T-cell (primary cell): ENCODE data around the gene TTC7B. TPM values are rescaled to one million over a fixed set of nuclear protein-coding genes. Genes with fewer than 3 reads are reported as not detected.

Experiments used
- ATAC-seq, 4 experiments: fragments of 200-7000 bp in 3 of 4; fragments of 150-1000 bp in 1 of 4; cut with Tn5 transposase; replicated peaks in 1 of 4; 1 replicate in 3 of 4; 2 replicates in 1 of 4; pipeline ENCODE4 v1.10.0; 2021; ENCODE audit warnings: moderate library complexity in 3 of 4, mild to moderate bottlenecking in 2 of 4, moderate number of reproducible peaks in 1 of 4
- CTCF ChIA-PET, 2 donors: fragments of 300-600 bp; sonication (Branson Sonifier 250); formaldehyde crosslinking; loops; one replicate each; lab custom pipeline; 2022; ENCODE audit warnings: antibody characterized with exemption in 2 of 2; lab: Charles Lee
- POLR2A ChIA-PET, 2 donors: fragments of 300-600 bp; sonication (Branson Sonifier 250); formaldehyde crosslinking; loops; one replicate each; lab custom pipeline; 2022; ENCODE audit warnings: antibody characterized with exemption in 2 of 2; lab: Charles Lee
- DNase-seq, 35 experiments: peaks; one replicate each; pipeline versions ENCODE4 v3.0.0 to v3.0.0-alpha.2; 2013 to 2023
- H3K27ac ChIP-seq: one replicate; pipeline ENCODE4 v1.5.1; 2013; ENCODE audit warnings: low read length
- H3K27me3 ChIP-seq, 2 experiments: replicated peaks in 1 of 2; 1 replicate in 1 of 2; 2 replicates in 1 of 2; pipeline versions ENCODE4 v1.6.1 to v1.7.0; 2013; ENCODE audit warnings: low read length in 1 of 2, mixed read lengths in 1 of 2; ENCODE audit not compliant: control insufficient read depth in 2 of 2, insufficient read depth in 2 of 2; ENCODE audit errors: extremely low read depth in 1 of 2
- H3K36me3 ChIP-seq, 2 donors: 1 replicate in 1 of 2; 2 replicates in 1 of 2; pipeline versions ENCODE4 v1.6.1 to v1.7.0; 2013; ENCODE audit warnings: low read length in 1 of 2; ENCODE audit not compliant: control insufficient read depth in 2 of 2, insufficient read depth in 1 of 2; ENCODE audit errors: extremely low read depth in 1 of 2
- H3K4me1 ChIP-seq, 2 experiments: 1 replicate in 1 of 2; 2 replicates in 1 of 2; pipeline versions ENCODE4 v1.6.1 to v1.7.0; 2013; ENCODE audit warnings: low read length in 2 of 2, mixed read lengths in 1 of 2; ENCODE audit not compliant: insufficient read depth in 2 of 2, control insufficient read depth in 1 of 2; ENCODE audit errors: extremely low read depth in 1 of 2
- H3K4me3 ChIP-seq, 2 donors: 1 replicate in 1 of 2; 2 replicates in 1 of 2; pipeline versions ENCODE4 v1.5.1 to v1.7.0; 2013; ENCODE audit warnings: mild to moderate bottlenecking in 2 of 2, low read length in 1 of 2, moderate library complexity in 1 of 2; ENCODE audit not compliant: control insufficient read depth in 1 of 2; ENCODE audit errors: extremely low read depth in 1 of 2
- H3K9me3 ChIP-seq: 2 replicates; pipeline ENCODE4 v1.7.0; 2013
- H3K27ac Mint-ChIP-seq, 2 donors: one replicate each; pipeline ENCODE4 v1.8.0; 2020 to 2021; ENCODE audit warnings: mild to moderate bottlenecking in 2 of 2, mixed read lengths in 2 of 2
- H3K27me3 Mint-ChIP-seq, 2 donors: one replicate each; pipeline ENCODE4 v1.8.0; 2021 to 2022; ENCODE audit warnings: mixed read lengths in 2 of 2
- H3K36me3 Mint-ChIP-seq: one replicate; pipeline ENCODE4 v1.8.0; 2021; ENCODE audit warnings: mixed read lengths
- H3K4me1 Mint-ChIP-seq, 3 donors: one replicate each; pipeline ENCODE4 v1.8.0; 2020 to 2022; ENCODE audit warnings: mixed read lengths in 3 of 3, mild to moderate bottlenecking in 1 of 3
- H3K4me3 Mint-ChIP-seq, 3 donors: one replicate each; pipeline ENCODE4 v1.8.0; 2020 to 2022; ENCODE audit warnings: mild to moderate bottlenecking in 3 of 3, mixed read lengths in 3 of 3, moderate library complexity in 3 of 3
- H3K9me3 Mint-ChIP-seq, 3 donors: one replicate each; pipeline ENCODE4 v1.8.0; 2020 to 2022; ENCODE audit warnings: mixed read lengths in 3 of 3
- WGBS: methylation state at CpG from one replicate; pipeline ENCODE4 v1.1.5; 2013; ENCODE audit warnings: missing lambda C conversion rate; ENCODE audit not compliant: insufficient coverage; 5-methylcytosine and 5-hydroxymethylcytosine counted together
- total RNA-seq, 35 experiments: library from RNA in 6 of 35; stranded (reverse) in 6 of 35; fragments of 120-200 nt in 1 of 35; gene quantifications; one replicate each; pipeline versions ENCODE4 v1.2.1 to v1.2.4 and lab custom pipeline; 2013 to 2026

Gene TTC7B
- total RNA-seq, 5 donors from 2014 or later (not counting 1 experiment from before 2014, with no cell fraction given) = 1.5 to 2.6 (median 1.7) TPM

- Mint-ChIP-seq H3K36me3 (no peaks in the 10 kb centered on the region), H3K4me3 (no peak overlapping the region), H3K27me3 (peaks cover 32 to 46% of the 10 kb centered on the region in 2 donors), H3K4me1 (peaks cover 4 to 10% (median 5%) of the 10 kb centered on the region in 3 donors), H3K9me3 (no peaks in the 10 kb centered on the region), H3K27ac (no peak overlapping the region)
- Histone ChIP-seq H3K4me1 (no peaks in the 10 kb centered on the region), H3K27ac (no peak overlapping the region), H3K36me3 (no peaks in the 10 kb centered on the region), H3K27me3 (peaks cover 0 to 49% of the 10 kb centered on the region in 2 experiments), H3K4me3 (no peak overlapping the region), H3K9me3 (no peaks in the 10 kb centered on the region)
- CTCF ChIA-PET = no interaction called here
- POLR2A ChIA-PET = no interaction called here
- 40% methylated on average over 1 of the region's 6 CpGs for WGBS
- DNase-seq (no peak), ATAC-seq (no peak)
Observed at GRCh38 chr14:90506748-90507147, 309.5 kb downstream of the TTC7B start.

- no peaks in the 10 kb centered on the region for H3K36me3 ChIP-seq
- DNase-seq (no peak), ATAC-seq (no peak)
- ChIA-PET CTCF (no interaction called here), POLR2A (no interaction called here)
- H3K4me3 ChIP-seq = no peak overlapping the region
- H3K9me3 ChIP-seq = no peaks in the 10 kb centered on the region
- H3K4me1 ChIP-seq = peaks cover 0 to 6% of the 10 kb centered on the region in 2 experiments
- Mint-ChIP-seq H3K4me1 (peaks cover 6 to 12% (median 8%) of the 10 kb centered on the region in 3 donors), H3K27ac (no peak overlapping the region), H3K4me3 (no peak overlapping the region), H3K27me3 (peaks cover 33 to 44% of the 10 kb centered on the region in 2 donors), H3K9me3 (no peaks in the 10 kb centered on the region), H3K36me3 (no peaks in the 10 kb centered on the region)
- H3K27ac ChIP-seq = no peak overlapping the region
- 98% methylated on average over 8 of the region's 13 CpGs for WGBS
- H3K27me3 ChIP-seq = peaks cover 0 to 52% of the 10 kb centered on the region in 2 experiments
Observed at GRCh38 chr14:90505531-90505930, 310.7 kb downstream of the TTC7B start.

- ChIA-PET CTCF (no interaction called here), POLR2A (no interaction called here)
- Histone ChIP-seq H3K4me3 (no peak overlapping the region), H3K36me3 (no peaks in the 10 kb centered on the region), H3K4me1 (peaks cover 0 to 8% of the 10 kb centered on the region in 2 experiments), H3K9me3 (no peaks in the 10 kb centered on the region), H3K27me3 (peaks cover 0 to 50% of the 10 kb centered on the region in 2 experiments), H3K27ac (no peak overlapping the region)
- Mint-ChIP-seq H3K36me3 (no peaks in the 10 kb centered on the region), H3K4me1 (peaks cover 8 to 14% (median 10%) of the 10 kb centered on the region in 3 donors), H3K9me3 (no peaks in the 10 kb centered on the region), H3K27me3 (peaks cover 34 to 44% of the 10 kb centered on the region in 2 donors), H3K27ac (no peak overlapping the region), H3K4me3 (no peak overlapping the region)
- ATAC-seq (no peak), DNase-seq (no peak)
- WGBS = 85% methylated on average over 7 of the region's 8 CpGs
Observed at GRCh38 chr14:90504643-90505042, 311.6 kb downstream of the TTC7B start.

- WGBS = 78% methylated on average over 4 of the region's 5 CpGs
- ChIA-PET CTCF (no interaction called here), POLR2A (no interaction called here)
- no peak overlapping the region for H3K4me3 ChIP-seq
- Mint-ChIP-seq H3K27ac (no peak overlapping the region), H3K9me3 (no peaks in the 10 kb centered on the region), H3K36me3 (no peaks in the 10 kb centered on the region), H3K4me3 (no peak overlapping the region), H3K27me3 (peaks cover 31 to 41% of the 10 kb centered on the region in 2 donors), H3K4me1 (peaks cover 4 to 5% (median 4%) of the 10 kb centered on the region in 3 donors)
- peaks cover 0 to 8% of the 10 kb centered on the region in 2 experiments for H3K4me1 ChIP-seq
- H3K9me3 ChIP-seq = no peaks in the 10 kb centered on the region
- no peak overlapping the region for H3K27ac ChIP-seq
- no peaks in the 10 kb centered on the region for H3K36me3 ChIP-seq
- ATAC-seq (no peak), DNase-seq (no peak)
- peaks cover 0 to 48% of the 10 kb centered on the region in 2 experiments for H3K27me3 ChIP-seq
Observed at GRCh38 chr14:90503582-90503981, 312.6 kb downstream of the TTC7B start.

- DNase-seq (no peak), ATAC-seq (no peak)
- H3K9me3 Mint-ChIP-seq = no peaks in the 10 kb centered on the region
- no peak overlapping the region for H3K4me3 Mint-ChIP-seq
- H3K36me3 ChIP-seq = no peaks in the 10 kb centered on the region
- peaks cover 0 to 40% of the 10 kb centered on the region in 2 experiments for H3K27me3 ChIP-seq
- H3K36me3 Mint-ChIP-seq = no peaks in the 10 kb centered on the region
- ChIA-PET CTCF (no interaction called here), POLR2A (no interaction called here)
- H3K4me1 Mint-ChIP-seq = peaks cover 4 to 5% (median 4%) of the 10 kb centered on the region in 3 donors
- no peak overlapping the region for H3K27ac Mint-ChIP-seq
- peaks cover 0 to 8% of the 10 kb centered on the region in 2 experiments for H3K4me1 ChIP-seq
- no peaks in the 10 kb centered on the region for H3K9me3 ChIP-seq
- no peak overlapping the region for H3K27ac ChIP-seq
- H3K4me3 ChIP-seq = no peak overlapping the region
- peaks cover 31 to 42% of the 10 kb centered on the region in 2 donors for H3K27me3 Mint-ChIP-seq
Observed at GRCh38 chr14:90502760-90503159, 313.5 kb downstream of the TTC7B start.

- Mint-ChIP-seq H3K4me1 (peaks cover 4 to 5% (median 4%) of the 10 kb centered on the region in 3 donors), H3K36me3 (no peaks in the 10 kb centered on the region), H3K27ac (no peak overlapping the region), H3K4me3 (no peak overlapping the region), H3K9me3 (no peaks in the 10 kb centered on the region), H3K27me3 (peaks cover 28 to 42% of the 10 kb centered on the region in 2 donors)
- Histone ChIP-seq H3K36me3 (no peaks in the 10 kb centered on the region), H3K9me3 (no peaks in the 10 kb centered on the region), H3K4me1 (peaks cover 0 to 8% of the 10 kb centered on the region in 2 experiments), H3K27ac (no peak overlapping the region), H3K27me3 (peaks cover 0 to 40% of the 10 kb centered on the region in 2 experiments), H3K4me3 (no peak overlapping the region)
- WGBS = 16% methylated on average over 18 of the region's 19 CpGs
- POLR2A ChIA-PET = no interaction called here
- DNase-seq = no peak
- no peak for ATAC-seq
- CTCF ChIA-PET = no interaction called here
Observed at GRCh38 chr14:90500665-90501370, 315.4 kb downstream of the TTC7B start.
